K562 (cell line): ENCODE measurements around the gene HCAR3. TPM values are rescaled to one million over a fixed set of nuclear protein-coding genes. Genes with fewer than 3 reads are reported as not detected.
A peak's percentile ranks its signal among the peaks of the same experiment; 100 is the strongest.
"Not testable (repeated sequence)": the region's sequence is repeated elsewhere in the genome, so short reads cannot be mapped to it uniquely, and the experiment has no call there.

Experiments used
- ATAC-seq: fragments of 200-7000 bp; cut with Tn5 transposase; 3 replicates; pipeline ENCODE4 v1.9.1; 2020; ENCODE audit warnings: moderate library complexity
- BruUV-seq: library from RNA; stranded (reverse); fragments of 400-500 nt; replicated peaks from 2 replicates; lab custom pipeline; 2021; lab: Mats Ljungman, UMichigan
- CTCF ChIA-PET: fragments of 300-600 bp; formaldehyde crosslinking; extraction: SDS; loops from one replicate; lab custom pipeline; 2021; ENCODE audit warnings: low intra/inter-chr PET ratio; lab: Yijun Ruan, JAX
- POLR2A ChIA-PET: fragments of 300-600, 350-650 bp; sonication (Branson Sonifier 250); formaldehyde crosslinking; extraction: SDS; loops from one replicate; lab custom pipeline; 2021; ENCODE audit warnings: antibody characterized with exemption, inconsistent platforms; lab: Yijun Ruan, JAX
- DNase-seq, 4 experiments: peaks; one replicate each; pipeline versions ENCODE4 v3.0.0 to v3.0.0-alpha.2; 2011 to 2018; ENCODE audit warnings: low spot score in 3 of 4, mixed read lengths in 3 of 4; ENCODE audit errors: extremely low read depth in 1 of 4
- FAIRE-seq: peaks from 2 replicates; lab custom pipeline; 2011; peaks lifted over from hg19 to GRCh38; lab: Jason Lieb, UNC
- H2AFZ ChIP-seq: 2 replicates; pipeline ENCODE4 v1.6.0; 2011; ENCODE audit warnings: low read depth, low read length, control low read depth, inconsistent platforms
- H3K27ac ChIP-seq: fragments of 200-600 bp; 3 replicates; pipeline ENCODE4 v1.8.0; 2011; ENCODE audit warnings: low read depth, mild to moderate bottlenecking, control low read depth, inconsistent platforms, low read length, moderate library complexity, mixed read lengths; ENCODE audit errors: extremely low read depth
- H3K27me3 ChIP-seq, 2 experiments: fragments of 300-600 bp in 1 of 2; 2 replicates in 1 of 2; 3 replicates in 1 of 2; pipeline versions ENCODE4 v1.6.0 to v1.8.0; 2011; ENCODE audit warnings: inconsistent platforms in 2 of 2, low read length in 2 of 2, mild to moderate bottlenecking in 1 of 2, mixed read lengths in 1 of 2, moderate library complexity in 1 of 2; ENCODE audit not compliant: control insufficient read depth in 2 of 2, insufficient read depth in 2 of 2
- H3K36me3 ChIP-seq: fragments of 300-600 bp; 3 replicates; pipeline ENCODE4 v1.8.0; 2011; ENCODE audit warnings: mild to moderate bottlenecking, low read length, inconsistent platforms; ENCODE audit not compliant: control insufficient read depth, insufficient read depth
- H3K4me1 ChIP-seq, 2 experiments: fragments of 200-600 bp in 1 of 2; replicated peaks in 1 of 2; 2 replicates in 1 of 2; 3 replicates in 1 of 2; pipeline versions ENCODE4 v1.5.1 to v1.8.0; 2011; ENCODE audit warnings: inconsistent platforms in 2 of 2, low read length in 2 of 2, mild to moderate bottlenecking in 1 of 2, mixed read lengths in 1 of 2, moderate library complexity in 1 of 2; ENCODE audit not compliant: control insufficient read depth in 2 of 2, insufficient read depth in 2 of 2
- H3K4me2 ChIP-seq: 2 replicates; pipeline ENCODE4 v1.6.1; 2011; ENCODE audit warnings: low read length, control low read depth, inconsistent platforms, mixed read lengths; ENCODE audit not compliant: insufficient read depth
- H3K4me3 ChIP-seq: fragments of 200-600 bp; sonication (generic), shearing (Covaris generic); 2 replicates; pipeline ENCODE4 v1.5.1; 2016; ENCODE audit warnings: control low read depth, inconsistent platforms
- H3K79me2 ChIP-seq: fragments of 200-600 bp; 3 replicates; pipeline ENCODE4 v1.8.0; 2011; ENCODE audit warnings: low read length, inconsistent platforms; ENCODE audit not compliant: control insufficient read depth, insufficient read depth
- H3K9ac ChIP-seq, 2 experiments: 2 replicates each; pipeline versions ENCODE4 v1.6.0 to v1.6.1; 2011; ENCODE audit warnings: low read depth in 2 of 2, low read length in 2 of 2, control low read depth in 1 of 2, inconsistent platforms in 1 of 2, mild to moderate bottlenecking in 1 of 2, mixed read lengths in 1 of 2; ENCODE audit not compliant: insufficient read depth in 1 of 2
- H3K9me1 ChIP-seq: one replicate; pipeline ENCODE4 v1.6.0; 2011; ENCODE audit warnings: inconsistent platforms, mild to moderate bottlenecking, low read length, moderate library complexity; ENCODE audit not compliant: control insufficient read depth, insufficient read depth
- H3K9me3 ChIP-seq: replicated peaks from 2 replicates; pipeline ENCODE4 v1.5.1; 2011; ENCODE audit warnings: low read depth, low read length, inconsistent platforms; ENCODE audit not compliant: control insufficient read depth, insufficient read depth
- H4K20me1 ChIP-seq: replicated peaks from 2 replicates; pipeline ENCODE4 v1.6.1; 2011; ENCODE audit warnings: low read length, inconsistent platforms, mixed read lengths; ENCODE audit not compliant: control insufficient read depth, insufficient read depth
- WGBS: fragments of 100-300 bp; shearing (Covaris generic); methylation state at CpG from one replicate; pipeline ENCODE4 v1.1.6; 2016; ENCODE audit warnings: low coverage, mixed read lengths; ENCODE audit not compliant: insufficient coverage; ENCODE audit errors: missing lambda C conversion rate; 5-methylcytosine and 5-hydroxymethylcytosine counted together
- in situ Hi-C: fragments of 300-500 bp; cut with MboI; formaldehyde crosslinking; loops from 4 replicates; pipeline ENCODE4 v1.15.0; 2018; ENCODE audit warnings: inconsistent platforms, mixed read lengths
- intact Hi-C: fragments of 100-400 bp; cut with micrococcal nuclease; formaldehyde crosslinking; loops from 2 replicates; pipeline ENCODE4 v1.14.2; 2022
- polyA plus RNA-seq, 8 experiments: library from polyadenylated mRNA; depleted of rRNA in 4 of 8; stranded (reverse) in 5 of 8; unstranded in 3 of 8; fragments of >200 nt; fragmentation: Nextera tagmentation in 2 of 8; fragmentation: Illumina TruSeq in 1 of 8; extraction: Ambion mirVana in 2 of 8; extraction: Trizol in 1 of 8; gene quantifications; 2 replicates each; pipeline versions ENCODE4 v1.2.1 to v1.2.3, GENCODE V29; 2011 to 2014; ENCODE audit warnings: inconsistent platforms in 1 of 8, missing spikeins in 1 of 8
- total RNA-seq, 7 experiments: library from RNA; depleted of rRNA in 6 of 7; stranded (reverse); fragments of >200 nt in 6 of 7; fragmentation: Illumina TruSeq in 2 of 7; extraction: Trizol in 2 of 7; gene quantifications; 2 replicates each; pipeline versions ENCODE4 v1.2.1 to v1.2.3, GENCODE V29; 2011 to 2021; ENCODE audit warnings: low replicate concordance in 1 of 7

The HCAR3 gene
- total and polyA plus RNA-seq, 9 of the 15 experiments (the other 6 are each of a cell fraction or from before 2014, with no cell fraction given), result not detected

DNA sequence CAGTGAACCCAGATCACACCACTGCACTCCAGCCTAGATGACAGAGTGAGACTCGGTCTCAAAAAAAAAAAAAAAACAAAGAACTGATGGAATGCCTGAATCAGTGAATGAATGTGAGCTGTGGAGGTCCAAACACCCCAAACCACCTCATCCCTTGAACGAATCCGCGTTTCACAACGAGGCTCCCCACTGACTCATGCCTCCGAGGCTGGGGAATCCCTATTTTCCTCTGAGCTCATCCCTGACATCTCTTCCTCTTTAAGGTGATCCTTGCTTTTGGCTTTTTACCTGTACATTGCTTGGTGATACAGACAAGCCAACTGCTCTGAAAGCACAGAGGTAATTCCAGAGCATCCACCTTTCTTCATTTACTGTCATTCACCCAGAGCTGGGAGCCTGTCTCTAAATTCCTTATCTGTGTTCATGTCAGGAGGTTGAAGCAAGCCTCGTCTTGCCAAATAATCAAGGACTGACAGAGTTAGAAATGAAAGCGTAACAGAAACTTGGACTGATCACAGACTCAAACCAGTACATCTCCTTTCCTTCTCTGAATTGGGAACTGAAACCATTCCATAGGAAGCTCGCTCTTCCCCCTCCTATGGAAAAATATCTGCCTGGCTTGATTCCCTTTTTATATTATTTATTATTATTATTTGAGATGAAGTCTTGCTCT lies 16.4 kb downstream of the HCAR3 start:
- POLR2A ChIA-PET, DNase-seq, CTCF ChIA-PET, H3K9ac ChIP-seq, H3K27ac ChIP-seq, H3K4me1 ChIP-seq, ATAC-seq, H3K4me2 ChIP-seq, H4K20me1 ChIP-seq, H3K9me3 ChIP-seq, in situ Hi-C loops, H3K36me3 ChIP-seq, H3K79me2 ChIP-seq, BruUV-seq, intact Hi-C loops, H3K4me3 ChIP-seq, H2AFZ ChIP-seq, H3K9me1 ChIP-seq: not testable (repeated sequence)
- FAIRE-seq, result peak; percentile 76
- WGBS, result no CpG with 5 or more reads among the region's 9 CpGs
- H3K27me3 ChIP-seq, result peaks cover 14 to 18% of the 10 kb centered on the region in 2 experiments

DNA sequence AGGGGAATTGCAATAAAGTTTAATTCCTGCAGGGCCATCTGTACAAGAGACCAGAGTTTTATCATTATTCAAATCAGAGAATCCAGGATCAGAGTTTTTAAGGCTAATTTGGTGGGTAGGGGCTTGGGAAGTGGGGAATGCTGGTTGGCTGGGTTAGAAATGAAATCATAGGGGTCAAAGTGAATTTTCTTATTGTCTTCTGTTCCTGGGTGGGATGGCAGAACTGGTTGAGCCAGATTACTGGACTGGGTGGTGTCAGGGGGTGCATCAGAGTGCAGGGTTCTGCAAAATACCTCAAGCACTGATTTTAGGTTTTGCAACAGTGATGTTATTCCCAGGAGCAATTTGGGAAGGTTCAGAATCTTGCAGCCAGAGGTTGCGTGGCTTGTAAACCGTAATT lies 19.7 kb downstream of the HCAR3 start:
- H2AFZ ChIP-seq, H3K9ac ChIP-seq, H3K4me2 ChIP-seq, DNase-seq, intact Hi-C loops, BruUV-seq, CTCF ChIA-PET, H4K20me1 ChIP-seq, H3K4me3 ChIP-seq, ATAC-seq, FAIRE-seq, H3K36me3 ChIP-seq, H3K79me2 ChIP-seq, H3K9me1 ChIP-seq, H3K27ac ChIP-seq, H3K9me3 ChIP-seq, in situ Hi-C loops, H3K4me1 ChIP-seq: not testable (repeated sequence)
- peaks cover 7 to 19% of the 10 kb centered on the region in 2 experiments for H3K27me3 ChIP-seq
- POLR2A ChIA-PET, result interaction anchor here (0.6 kb wide), 1 partner anchor 109 kb away, joined by 3 read pairs; no protein-coding TSS in a partner anchor
- 7% methylated on average over 2 of the region's 2 CpGs for WGBS
